Thyroid gland (tissue), 4 donors: Measurements from ENCODE around the gene ACTR8. TPM values are rescaled to one million over a fixed set of nuclear protein-coding genes. Genes with fewer than 3 reads are reported as not detected.

Experiments used
- DNase-seq, 2 donors: peaks; one replicate each; pipeline ENCODE4 v3.0.0-alpha.2; 2019
- H3K27ac ChIP-seq, 3 donors: fragments of 200-600 bp; sonication (generic); 1 replicate in 2 of 3; 2 replicates in 1 of 3; pipeline ENCODE4 v1.5.1; 2016 to 2019; ENCODE audit warnings: mild to moderate bottlenecking in 1 of 3, moderate library complexity in 1 of 3
- H3K27me3 ChIP-seq: fragments of 200-600 bp; sonication (generic); one replicate; pipeline ENCODE4 v1.5.1; 2019
- H3K36me3 ChIP-seq, 2 donors: fragments of 200-600 bp; sonication (generic); one replicate each; pipeline ENCODE4 v1.5.1; 2016 to 2019
- H3K4me1 ChIP-seq, 2 donors: fragments of 200-600 bp; sonication (generic); one replicate each; pipeline ENCODE4 v1.5.1; 2017 to 2019
- H3K4me3 ChIP-seq, 3 donors: fragments of 200-600 bp; sonication (generic); replicated peaks in 1 of 3; 1 replicate in 2 of 3; 2 replicates in 1 of 3; pipeline ENCODE4 v1.5.1; 2016; ENCODE audit warnings: mild to moderate bottlenecking in 1 of 3
- H3K9me3 ChIP-seq: fragments of 200-600 bp; sonication (generic); one replicate; pipeline ENCODE4 v1.5.1; 2017
- CTCF ChIP-seq, 6 experiments: fragments of 200-600 bp in 3 of 6; fragments of 450-650 bp in 3 of 6; sonication (generic) in 3 of 6; IDR thresholded peaks; one replicate each; pipeline ENCODE4 v1.5.1; 2016 to 2019; ENCODE audit warnings: antibody characterized with exemption in 6 of 6, mild to moderate bottlenecking in 2 of 6, inconsistent platforms in 1 of 6, moderate library complexity in 1 of 6
- POLR2A ChIP-seq, 2 donors: fragments of 450-650 bp; IDR thresholded peaks; one replicate each; pipeline ENCODE4 v1.6.1; 2017; ENCODE audit warnings: antibody characterized with exemption in 2 of 2, mild to moderate bottlenecking in 2 of 2, moderate library complexity in 1 of 2
- WGBS, 2 donors: methylation state at CpG; one replicate each; pipeline ENCODE4 v1.1.5; 2017; 5-methylcytosine and 5-hydroxymethylcytosine counted together
- intact Hi-C: fragments of 100-400 bp; cut with DNase I; formaldehyde crosslinking; loops from one replicate; pipeline ENCODE4 v1.15.1; 2023
- total RNA-seq, 4 donors: library from RNA; depleted of rRNA; stranded (reverse); fragments of >200 nt; gene quantifications; one replicate each; pipeline ENCODE4 v1.2.3, GENCODE V29; 2016

ACTR8 gene
- total RNA-seq, 4 donors from 2014 or later = 29.0 to 31.7 (median 29.4) TPM

- H3K27ac ChIP-seq = peak overlapping the region; percentile 5 to 80 (median 75)
- H3K4me1 ChIP-seq = peaks cover 24 to 37% of the 10 kb centered on the region in 2 donors
- H3K4me3 ChIP-seq = peak overlapping the region; percentile 24 to 71 (median 59)
- DNase-seq = no peak
- H3K27me3 ChIP-seq = no peaks in the 10 kb centered on the region
- H3K36me3 ChIP-seq = no peaks in the 10 kb centered on the region
- H3K9me3 ChIP-seq = no peaks in the 10 kb centered on the region
- TF ChIP-seq CTCF (IDR thresholded peaks at IDR 0.05) = no peak
- no peak for TF ChIP-seq POLR2A (IDR thresholded peaks at IDR 0.05)
- no CpG with 5 or more reads among the region's 34 CpGs for WGBS, 2 donors
- intact Hi-C loops = no loop called here
Measured at GRCh38 chr3:53845881-53846133, 36.1 kb downstream of the ACTR8 start.

- peaks cover 24 to 37% of the 10 kb centered on the region in 2 donors for H3K4me1 ChIP-seq
- intact Hi-C loops = no loop called here
- H3K27ac ChIP-seq = peak overlapping the region; percentile 5 to 80 (median 75)
- H3K4me3 ChIP-seq = peak overlapping the region; percentile 24 to 71 (median 59)
- DNase-seq = peak; percentile 66 to 73
- WGBS, 2 donors = 27 to 89% methylated on average over 5 to 14 of the region's 25 CpGs
- H3K9me3 ChIP-seq = no peaks in the 10 kb centered on the region
- TF ChIP-seq POLR2A (IDR thresholded peaks at IDR 0.05) (no peak), CTCF (IDR thresholded peaks at IDR 0.05) (peak in 4 of 6 experiments; percentile 15 to 43 (median 21))
- H3K27me3 ChIP-seq = no peaks in the 10 kb centered on the region
- H3K36me3 ChIP-seq = no peaks in the 10 kb centered on the region
Measured at GRCh38 chr3:53845103-53845880, 36.7 kb downstream of the ACTR8 start.

- no peaks in the 10 kb centered on the region for H3K36me3 ChIP-seq
- intact Hi-C loops = no loop called here
- H3K9me3 ChIP-seq = no peaks in the 10 kb centered on the region
- peaks cover 24 to 37% of the 10 kb centered on the region in 2 donors for H3K4me1 ChIP-seq
- no peaks in the 10 kb centered on the region for H3K27me3 ChIP-seq
- no peak overlapping the region for H3K4me3 ChIP-seq
- H3K27ac ChIP-seq = peak overlapping the region in 2 of 3 donors; percentile 77 to 89
- no peak for DNase-seq
- no peak for TF ChIP-seq POLR2A (IDR thresholded peaks at IDR 0.05)
- no peak for TF ChIP-seq CTCF (IDR thresholded peaks at IDR 0.05)
- 97 to 99% methylated on average over 9 of the region's 9 CpGs for WGBS, 2 donors
Measured at GRCh38 chr3:53844262-53845102, 37.5 kb downstream of the ACTR8 start.

- TF ChIP-seq POLR2A (IDR thresholded peaks at IDR 0.05) = no peak
- Histone ChIP-seq H3K4me3 (no peak overlapping the region), H3K36me3 (no peaks in the 10 kb centered on the region), H3K4me1 (peaks cover 24 to 37% of the 10 kb centered on the region in 2 donors), H3K9me3 (no peaks in the 10 kb centered on the region), H3K27me3 (no peaks in the 10 kb centered on the region), H3K27ac (peak overlapping the region; percentile 55 to 89 (median 77))
- 79 to 81% methylated on average over 9 to 10 of the region's 10 CpGs for WGBS, 2 donors
- DNase-seq = no peak
- intact Hi-C loops = no loop called here
Measured at GRCh38 chr3:53843195-53844177, 38.5 kb downstream of the ACTR8 start.
